Left colon (tissue), 2 donors: ENCODE measurements around the gene YAF2. TPM values are rescaled to one million over a fixed set of nuclear protein-coding genes. Genes with fewer than 3 reads are reported as not detected.
A peak's percentile ranks its signal among the peaks of the same experiment; 100 is the strongest.

ENCODE experiments used
- ATAC-seq: fragments of 200-7000 bp; cut with Tn5 transposase; one replicate; pipeline ENCODE4 v1.9.1; 2020; ENCODE audit warnings: mild to moderate bottlenecking, moderate library complexity
- DNase-seq, 2 donors: peaks; one replicate each; pipeline ENCODE4 v3.0.0-alpha.2; 2020
- intact Hi-C, 2 donors: fragments of 100-400 bp; cut with DNase I in 1 of 2; cut with micrococcal nuclease in 1 of 2; formaldehyde crosslinking; loops; one replicate each; pipeline versions ENCODE4 v1.11.2 to v1.14.0; 2022; cut with DNase I, micrococcal nuclease
- long read RNA-seq: library from polyadenylated mRNA; unstranded; transcript quantifications from one replicate; pipeline ENCODE4 v2.0.0, GENCODE V29; 2021
- total RNA-seq, 2 donors: library from RNA; stranded (reverse); fragmentation: NEBNext Ultra II Directional; extraction: Animal tissue kit (Norgen Biotek cat#: 25700); gene quantifications; one replicate each; pipeline ENCODE4 v1.2.1, GENCODE V29; 2021
- donor health status: DM: no; HTN: no; CAD: no.
- donor health status: DM: yes; HTN: yes; CAD: no.

The YAF2 gene
- 10 to 100 TPM; 22.0 to 25.5 TPM for total RNA-seq
- long read RNA-seq, partial matches to known transcripts = 1 of 4 reads
- long read RNA-seq, other reads (novel, unspliced or antisense) = 1 of 4 reads

GRCh38 chr12:42238240-42239140 lies at the start of gene YAF2:
TSS of gene YAF2 (minus strand) at chr12:42238248. CDS start at chr12:42238180, 68 bp downstream.
- peak; percentile 93 for ATAC-seq
- intact Hi-C loops = loop anchor here in 1 of 2 donors (5.0 to 10.0 kb wide), 3 partner anchors 86 to 336 kb away; partner anchors contain the start of genes PPHLN1 and ZCRB1
- DNase-seq = peak; percentile 88 to 90

GRCh38 chr12:42286741-42287140 lies 48.7 kb upstream of the YAF2 start:
- no peak for ATAC-seq
- DNase-seq = no peak
- intact Hi-C loops = no loop called here

DNA sequence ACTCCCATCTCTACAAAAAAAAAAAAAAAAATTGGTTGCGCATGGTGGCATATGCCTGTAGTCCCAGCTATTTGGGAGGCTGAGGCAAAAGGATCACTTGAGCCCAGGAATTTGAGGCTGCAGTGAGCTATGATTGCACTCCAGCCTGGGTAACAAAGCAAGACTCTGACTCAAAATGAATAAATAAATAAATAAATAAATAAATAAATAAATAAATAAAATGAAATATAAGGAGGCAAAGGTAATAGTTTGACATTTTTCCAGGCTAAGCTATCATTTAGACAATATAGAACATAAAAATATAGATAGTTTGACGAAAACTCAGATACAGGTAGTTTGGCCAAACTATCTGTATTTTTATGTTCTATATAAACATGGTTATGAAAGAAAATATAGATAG lies 47.4 kb upstream of the YAF2 start:
- intact Hi-C loops = no loop called here
- ATAC-seq (no peak), DNase-seq (no peak)

DNA sequence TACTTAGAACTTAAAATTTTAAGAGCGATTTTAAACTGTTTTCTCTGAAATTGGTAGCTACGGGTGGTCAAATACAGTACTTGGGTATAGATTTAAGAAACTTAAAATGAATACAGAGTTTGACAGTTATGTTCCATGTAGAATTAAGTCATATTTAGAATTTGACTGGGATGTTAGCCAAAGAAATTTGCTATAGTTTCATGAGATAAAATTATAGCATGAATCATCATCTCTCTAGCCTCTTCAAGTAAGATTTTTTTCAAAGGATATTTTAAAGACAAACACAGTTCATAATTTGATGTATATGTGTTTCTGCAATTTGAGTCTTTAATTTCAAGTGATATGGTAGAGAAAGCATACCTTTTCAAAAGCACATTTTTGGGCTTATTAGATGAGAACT lies 46.8 kb upstream of the YAF2 start:
- intact Hi-C loops = no loop called here

DNA sequence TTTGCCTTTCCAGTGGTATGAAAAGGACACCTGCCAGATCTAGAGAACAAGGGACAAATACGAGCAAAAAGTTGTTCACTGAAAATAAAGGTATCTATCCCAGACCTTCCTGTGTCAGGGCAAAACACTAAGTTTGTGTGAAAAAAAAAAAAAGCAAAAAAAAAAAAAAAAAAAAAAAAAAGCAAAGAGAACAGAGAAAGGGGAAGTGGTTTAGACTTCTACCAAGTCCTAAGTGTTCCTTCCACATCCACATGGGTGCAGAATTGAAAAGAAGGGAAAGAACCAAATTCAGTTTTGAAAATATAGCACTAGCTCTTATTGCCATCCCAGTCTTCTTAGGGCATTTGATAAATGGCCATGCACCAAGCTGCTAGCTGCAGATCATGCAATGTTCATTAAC lies 46.1 kb upstream of the YAF2 start:
- no peak for ATAC-seq
- intact Hi-C loops = no loop called here
- DNase-seq = no peak

More for the DNA sequence above, 46.8 kb upstream of the YAF2 start:
- DNase-seq (no peak), ATAC-seq (no peak)

DNA sequence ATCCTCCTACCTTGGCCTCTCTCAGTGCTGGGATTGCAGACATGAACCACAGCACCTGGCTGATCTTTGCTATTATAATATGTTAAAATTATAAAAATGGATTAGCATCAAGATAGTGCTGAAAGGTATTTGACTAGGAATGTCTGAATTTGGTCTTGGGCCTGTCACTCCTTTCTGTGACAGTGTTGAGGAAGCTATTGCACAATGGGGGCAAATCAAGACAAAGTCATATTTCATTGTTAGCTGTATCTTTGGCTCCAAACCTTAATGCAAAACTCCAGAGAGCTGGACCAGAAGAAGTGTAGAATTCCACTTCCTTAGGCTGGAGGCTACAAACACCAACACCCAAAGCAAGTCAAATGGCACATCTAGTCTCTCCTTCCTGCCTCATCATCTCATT lies 45.7 kb upstream of the YAF2 start:
- intact Hi-C loops = no loop called here
- no peak for ATAC-seq

DNA sequence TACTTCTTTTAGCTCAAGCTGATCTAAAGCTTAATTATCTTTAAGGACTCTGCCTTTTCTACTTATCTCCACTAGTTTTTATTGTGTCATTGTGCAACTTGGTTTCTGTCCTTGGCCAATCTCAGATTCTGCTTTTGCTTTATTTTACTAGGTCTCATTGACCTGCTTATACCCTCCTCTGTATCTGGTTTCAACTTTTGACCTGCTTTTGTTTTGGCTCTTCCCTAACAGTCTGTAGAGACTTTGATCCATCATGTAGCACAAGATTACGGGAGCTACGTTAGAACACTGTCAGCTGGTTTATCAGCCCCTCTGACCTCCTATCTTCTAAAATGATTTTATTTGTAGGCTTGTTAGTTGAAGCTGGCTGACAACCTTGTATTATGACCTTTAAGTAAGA lies 44.2 kb upstream of the YAF2 start:
- ATAC-seq (no peak), DNase-seq (no peak)
- intact Hi-C loops = no loop called here

More for the DNA sequence above, 45.7 kb upstream of the YAF2 start:
- no peak for DNase-seq

DNA sequence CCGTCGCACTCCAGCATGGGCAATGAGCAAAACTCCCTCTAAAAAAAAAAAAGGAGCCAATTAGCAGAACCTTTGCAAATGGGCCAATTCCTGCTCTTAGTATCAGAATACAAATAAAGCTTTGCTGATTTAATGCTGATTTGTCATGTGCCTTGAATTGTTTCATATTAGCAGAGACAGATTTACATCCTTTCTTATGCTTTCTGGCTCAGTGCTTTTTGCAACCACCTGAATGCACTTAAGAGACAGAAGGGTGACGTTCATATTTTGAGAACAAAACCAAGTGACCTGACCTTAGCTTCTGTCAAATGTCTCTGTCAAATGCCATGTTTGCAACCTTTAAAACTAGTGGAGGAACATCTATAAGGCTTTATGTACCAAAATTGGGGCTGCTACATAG lies 43.8 kb upstream of the YAF2 start:
- ATAC-seq = no peak
- intact Hi-C loops = no loop called here
- no peak for DNase-seq

GRCh38 chr12:42281278-42281677 lies 43.2 kb upstream of the YAF2 start:
- ATAC-seq = no peak

GRCh38 chr12:42278128-42278510 lies 40.1 kb upstream of the YAF2 start:
- ATAC-seq (no peak), DNase-seq (no peak)
- intact Hi-C loops = no loop called here

More at GRCh38 chr12:42281278-42281677, 43.2 kb upstream of the YAF2 start:
- DNase-seq = no peak
- intact Hi-C loops = no loop called here

GRCh38 chr12:42277396-42278127 lies 39.5 kb upstream of the YAF2 start:
- intact Hi-C loops = no loop called here
- DNase-seq (no peak), ATAC-seq (no peak)

GRCh38 chr12:42275499-42275898 lies 37.5 kb upstream of the YAF2 start:
- intact Hi-C loops = no loop called here
- ATAC-seq = no peak
- no peak for DNase-seq

- ATAC-seq = no peak
- intact Hi-C loops = no loop called here
- no peak for DNase-seq
Observed at GRCh38 chr12:42273706-42274105, 35.7 kb upstream of the YAF2 start.

DNA sequence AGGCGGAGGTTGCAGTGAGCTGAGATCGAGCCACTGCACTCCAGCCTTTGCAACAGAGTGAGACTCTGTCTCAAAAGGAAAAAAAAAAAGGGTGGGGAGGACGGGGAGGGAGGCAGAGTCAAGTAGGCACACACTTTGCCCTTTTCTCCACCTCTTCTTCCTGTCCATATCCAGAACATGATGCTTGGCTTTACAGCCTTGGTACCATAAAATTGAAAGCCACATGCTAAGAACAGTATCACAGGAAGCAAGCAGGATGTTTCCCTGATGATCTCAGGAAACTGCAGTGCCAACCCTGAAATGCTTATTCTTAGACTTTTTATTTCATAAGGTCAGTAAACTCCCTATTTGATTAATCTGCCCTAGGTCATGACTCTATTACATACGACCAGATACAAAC lies 32.5 kb upstream of the YAF2 start:
- no peak for DNase-seq
- intact Hi-C loops = no loop called here
- peak; percentile 53 for ATAC-seq

DNA sequence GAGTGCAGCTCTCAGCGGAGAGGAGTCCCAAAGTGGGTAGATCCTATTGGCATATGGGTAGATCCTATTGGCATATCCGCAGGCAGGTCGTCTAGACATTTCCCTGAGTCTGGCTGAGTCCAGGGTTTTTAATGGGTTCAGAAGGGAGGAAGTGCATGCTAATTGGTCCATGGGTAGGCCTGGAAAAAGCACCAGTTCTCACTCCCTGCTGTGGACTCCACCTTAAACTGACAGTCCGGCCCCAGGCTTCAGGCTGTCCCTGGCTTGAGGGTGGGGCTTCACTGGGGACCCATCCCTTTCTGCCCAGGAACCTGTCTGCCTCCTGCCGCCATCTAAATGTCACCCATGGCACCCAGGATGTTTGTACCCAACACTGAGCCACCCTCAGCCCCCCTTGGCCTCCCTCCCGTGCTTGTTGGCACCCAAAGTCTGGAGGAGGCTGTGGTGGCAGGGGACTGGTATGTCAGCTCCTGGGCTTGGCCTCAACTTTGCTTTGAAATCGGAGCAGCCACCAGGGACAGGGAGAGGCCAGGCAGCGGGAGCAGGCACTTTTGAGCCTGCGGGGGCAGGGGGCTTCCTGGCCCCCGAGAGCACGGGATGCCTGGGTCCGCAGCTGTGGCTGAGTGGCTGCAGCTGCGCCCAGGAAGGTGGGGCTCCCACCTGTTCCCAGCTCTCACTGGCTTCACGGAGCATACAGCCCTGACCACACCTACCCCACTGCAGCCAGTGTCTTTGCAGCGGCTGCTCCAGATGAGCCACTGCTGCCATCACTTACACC lies 29.6 kb upstream of the YAF2 start:
- ATAC-seq = no peak
- intact Hi-C loops = no loop called here

DNA sequence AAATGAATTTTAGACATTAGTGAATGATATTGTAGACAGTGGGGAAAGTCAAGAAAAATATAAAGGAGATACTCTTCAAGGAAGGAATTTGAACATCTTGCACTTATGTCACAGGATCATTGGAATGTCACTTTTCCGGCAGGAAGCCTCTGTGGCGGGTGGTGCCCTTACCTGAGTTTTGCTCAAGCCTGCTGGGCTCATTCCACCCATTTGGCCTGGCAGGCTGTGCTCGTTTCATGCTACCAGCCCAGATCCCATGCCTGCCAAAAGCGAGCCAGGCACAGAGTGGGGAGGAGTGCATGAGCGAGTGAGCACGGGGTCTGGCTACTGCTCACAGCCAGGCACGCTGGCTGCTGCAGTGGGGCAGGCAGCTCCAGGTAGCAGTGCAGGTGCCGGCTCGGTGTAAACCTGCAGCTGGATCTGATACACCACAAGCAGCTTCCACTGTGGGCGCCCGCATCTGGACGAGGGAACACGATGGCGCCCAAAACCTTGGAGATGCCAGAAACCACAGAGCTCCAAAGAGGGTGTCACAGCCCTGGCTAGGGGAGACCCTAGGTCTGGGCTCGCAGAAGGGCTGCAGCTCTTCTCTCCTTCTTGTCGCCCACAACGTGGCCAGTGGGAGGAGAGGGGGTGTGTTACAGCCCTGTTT lies 28.7 kb upstream of the YAF2 start:
- intact Hi-C loops = no loop called here
- no peak for ATAC-seq
- no peak for DNase-seq

More for the DNA sequence above, 29.6 kb upstream of the YAF2 start:
- no peak for DNase-seq

GRCh38 chr12:42262271-42262670 lies 24.2 kb upstream of the YAF2 start:
- ATAC-seq (no peak), DNase-seq (no peak)
- intact Hi-C loops = no loop called here

DNA sequence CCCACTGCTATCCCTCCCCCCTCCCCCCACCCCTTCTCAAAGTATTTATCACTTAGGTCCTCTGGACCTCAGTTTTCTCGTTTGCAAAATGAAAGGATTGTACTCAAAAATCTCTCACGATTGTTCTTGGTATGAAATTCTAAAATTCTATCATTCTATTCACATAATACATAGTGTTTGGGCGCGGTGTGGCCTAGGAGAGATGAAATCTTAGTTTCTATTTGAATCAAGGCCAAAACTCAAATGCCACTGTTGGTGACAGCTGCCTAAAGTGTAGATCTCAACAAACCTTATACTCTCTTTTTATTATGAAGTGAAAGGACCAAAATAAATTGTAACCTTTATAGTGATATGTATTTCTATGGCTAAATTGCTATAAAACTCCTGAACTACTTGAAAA lies 23.7 kb upstream of the YAF2 start:
- no peak for ATAC-seq
- intact Hi-C loops = no loop called here
- no peak for DNase-seq

- ATAC-seq = no peak
- intact Hi-C loops = no loop called here
- no peak for DNase-seq
Observed at GRCh38 chr12:42260518-42260917, 22.5 kb upstream of the YAF2 start.
